ENCODE results near the gene VTI1A. TPM values are rescaled to one million over a fixed set of nuclear protein-coding genes. Genes with fewer than 3 reads are reported as not detected.

VTI1A gene
- polyA plus RNA-seq, 1 experiment: 20.4 TPM

DNA sequence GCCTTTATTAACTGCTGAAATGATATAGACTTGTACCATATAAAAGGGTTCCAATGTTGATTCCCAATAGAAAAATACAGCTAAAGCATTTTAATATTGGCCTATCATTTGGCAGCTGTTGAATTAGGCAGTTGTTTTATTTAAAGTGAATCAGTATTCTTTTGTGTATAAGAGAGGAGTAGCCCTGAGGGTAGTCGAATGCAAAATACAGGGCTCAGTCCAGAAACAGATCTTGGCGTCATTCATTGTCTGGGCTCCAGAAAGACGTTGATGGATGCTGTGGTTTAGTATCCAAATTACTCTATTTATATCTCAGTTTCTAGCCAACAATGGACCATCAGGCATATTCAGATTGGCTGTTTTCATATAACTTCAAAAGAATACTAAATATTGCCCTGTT lies 193.6 kb downstream of the VTI1A start:
- DNase-seq (ENCODE audit: low read depth, low spot score): no peak
- H3K27ac ChIP-seq (ENCODE audit: low read depth, low read length): no peak overlapping the region
- TF ChIP-seq, protein P1, sequence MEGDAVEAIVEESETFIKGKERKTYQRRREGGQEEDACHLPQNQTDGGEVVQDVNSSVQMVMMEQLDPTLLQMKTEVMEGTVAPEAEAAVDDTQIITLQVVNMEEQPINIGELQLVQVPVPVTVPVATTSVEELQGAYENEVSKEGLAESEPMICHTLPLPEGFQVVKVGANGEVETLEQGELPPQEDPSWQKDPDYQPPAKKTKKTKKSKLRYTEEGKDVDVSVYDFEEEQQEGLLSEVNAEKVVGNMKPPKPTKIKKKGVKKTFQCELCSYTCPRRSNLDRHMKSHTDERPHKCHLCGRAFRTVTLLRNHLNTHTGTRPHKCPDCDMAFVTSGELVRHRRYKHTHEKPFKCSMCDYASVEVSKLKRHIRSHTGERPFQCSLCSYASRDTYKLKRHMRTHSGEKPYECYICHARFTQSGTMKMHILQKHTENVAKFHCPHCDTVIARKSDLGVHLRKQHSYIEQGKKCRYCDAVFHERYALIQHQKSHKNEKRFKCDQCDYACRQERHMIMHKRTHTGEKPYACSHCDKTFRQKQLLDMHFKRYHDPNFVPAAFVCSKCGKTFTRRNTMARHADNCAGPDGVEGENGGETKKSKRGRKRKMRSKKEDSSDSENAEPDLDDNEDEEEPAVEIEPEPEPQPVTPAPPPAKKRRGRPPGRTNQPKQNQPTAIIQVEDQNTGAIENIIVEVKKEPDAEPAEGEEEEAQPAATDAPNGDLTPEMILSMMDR (IDR thresholded peaks at IDR 0.05; ENCODE audit: low read depth, low read length): no peak
- ChIA-PET CTCF (no interaction called here), POLR2A (no interaction called here)
- H3K4me3 ChIP-seq (ENCODE audit: low read depth, low read length): no peak overlapping the region
- no peaks in the 10 kb centered on the region for H3K9me3 ChIP-seq (ENCODE audit: control insufficient read depth, insufficient read depth, low read length)
- H3K27me3 ChIP-seq (ENCODE audit: control insufficient read depth, insufficient read depth, low read length): no peaks in the 10 kb centered on the region

DNA sequence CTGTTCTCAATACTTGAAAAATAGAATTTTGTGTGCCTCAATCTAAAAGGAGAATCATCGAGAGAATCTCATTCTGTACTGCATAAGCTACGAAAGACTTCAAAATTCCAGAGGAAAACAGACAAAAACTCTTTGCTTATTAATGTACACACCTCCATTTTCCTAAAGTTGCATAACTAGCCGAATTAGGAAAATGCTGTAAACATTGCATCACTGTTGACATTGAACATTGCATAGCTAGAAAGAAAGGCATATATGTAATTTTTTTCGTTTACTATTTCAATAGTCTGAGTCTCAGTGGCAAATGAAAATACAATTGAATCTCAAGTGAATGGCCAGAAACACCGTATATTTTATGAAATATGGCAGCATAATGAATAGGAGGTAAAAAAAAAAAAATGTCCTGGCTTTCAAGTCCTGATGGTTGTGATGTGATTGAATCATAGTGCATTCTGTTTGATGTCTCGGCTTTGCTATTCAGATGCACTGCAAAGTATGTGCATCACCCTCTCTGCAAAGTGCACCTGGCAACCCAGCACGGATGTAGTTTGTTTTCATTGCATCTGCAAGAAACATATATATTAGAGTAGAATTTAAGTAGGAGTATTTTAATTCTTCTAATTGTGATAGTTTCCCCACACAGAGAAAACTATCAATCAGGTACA lies 196.7 kb downstream of the VTI1A start:
- no peak overlapping the region for H3K4me3 ChIP-seq (ENCODE audit: low read depth, low read length)
- no peaks in the 10 kb centered on the region for H3K27me3 ChIP-seq (ENCODE audit: control insufficient read depth, insufficient read depth, low read length)
- H3K27ac ChIP-seq (ENCODE audit: low read depth, low read length): no peak overlapping the region
- ChIA-PET POLR2A (no interaction called here), CTCF (no interaction called here)
- TF ChIP-seq, protein P1 (IDR thresholded peaks at IDR 0.05; ENCODE audit: low read depth, low read length): no peak
- H3K9me3 ChIP-seq (ENCODE audit: control insufficient read depth, insufficient read depth, low read length): no peaks in the 10 kb centered on the region
- DNase-seq (ENCODE audit: low read depth, low spot score): no peak

DNA sequence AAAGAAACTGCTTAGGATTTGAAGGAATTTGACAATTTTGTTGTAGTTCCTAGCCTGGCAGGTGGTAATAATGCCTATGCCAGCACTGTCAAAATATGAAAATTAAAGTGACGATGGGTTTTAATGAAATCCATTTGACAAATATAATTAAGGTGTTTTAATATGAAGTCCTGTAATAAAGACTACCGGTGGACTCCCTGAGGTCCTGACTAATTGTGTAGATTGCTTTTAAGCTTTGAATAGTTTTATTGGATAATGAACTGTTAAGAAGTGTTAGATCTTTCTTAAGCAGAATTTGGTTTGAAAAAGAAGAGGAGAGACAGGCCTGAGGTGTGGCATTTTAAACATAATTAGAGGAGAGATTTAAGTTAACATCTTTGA lies 197.2 kb downstream of the VTI1A start:
- CTCF ChIA-PET: interaction anchor here (0.5 to 1.2 kb wide), 2 partner anchors 21 to 588 kb away, joined by 3 read pairs; no protein-coding TSS in a partner anchor
- POLR2A ChIA-PET: no interaction called here
- Histone ChIP-seq H3K4me3 (ENCODE audit: low read depth, low read length) (no peak overlapping the region), H3K9me3 (ENCODE audit: control insufficient read depth, insufficient read depth, low read length) (no peaks in the 10 kb centered on the region), H3K27ac (ENCODE audit: low read depth, low read length) (no peak overlapping the region), H3K27me3 (ENCODE audit: control insufficient read depth, insufficient read depth, low read length) (no peaks in the 10 kb centered on the region)
- no peak for DNase-seq (ENCODE audit: low read depth, low spot score)
- TF ChIP-seq, protein P1 (IDR thresholded peaks at IDR 0.05; ENCODE audit: low read depth, low read length): no peak

DNA sequence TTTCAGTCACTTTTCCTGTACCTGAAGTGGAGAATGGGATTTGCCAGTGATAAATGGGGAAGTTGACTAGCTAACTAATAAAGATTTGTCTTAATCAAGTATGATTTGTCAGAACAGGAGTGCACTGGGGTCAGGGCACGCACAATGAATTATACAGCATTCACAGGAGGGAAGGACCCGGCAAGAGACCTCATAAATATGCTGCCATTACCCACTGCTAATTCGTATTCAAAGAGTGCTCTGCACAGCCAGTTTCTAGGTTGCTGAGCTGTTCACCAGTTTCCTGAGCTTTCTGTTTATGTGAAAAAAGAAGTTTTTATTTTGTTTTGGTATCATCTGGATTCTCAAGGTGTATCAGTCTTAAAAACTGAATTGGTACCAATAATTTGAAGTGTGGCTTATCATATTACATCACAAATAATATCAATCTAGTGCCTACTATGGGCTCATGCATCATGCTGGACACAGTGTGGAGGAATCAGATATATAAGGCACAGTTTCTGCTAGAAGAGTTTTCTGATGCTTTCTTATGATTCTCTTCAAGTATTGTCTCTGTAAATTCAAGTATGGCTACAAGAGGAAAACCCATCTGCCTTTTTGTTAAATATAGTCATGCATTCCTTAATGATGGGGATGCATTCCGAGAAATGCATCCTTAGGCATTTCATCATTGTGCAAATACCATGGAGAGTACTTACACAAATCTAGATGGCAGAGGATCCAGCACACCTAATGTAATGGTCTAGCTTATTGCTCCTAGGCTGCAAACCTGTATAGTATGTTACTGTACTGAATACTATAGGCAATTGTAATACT lies 202.2 kb downstream of the VTI1A start:
- ChIA-PET POLR2A (interaction anchor here (1.1 kb wide), 1 partner anchor 10 kb away, joined by 3 read pairs; no protein-coding TSS in a partner anchor), CTCF (interaction anchor here (1.2 kb wide), 1 partner anchor 165 kb away, joined by 3 read pairs; no protein-coding TSS in a partner anchor)
- Histone ChIP-seq H3K27ac (ENCODE audit: low read depth, low read length) (no peak overlapping the region), H3K9me3 (ENCODE audit: control insufficient read depth, insufficient read depth, low read length) (no peaks in the 10 kb centered on the region), H3K27me3 (ENCODE audit: control insufficient read depth, insufficient read depth, low read length) (no peaks in the 10 kb centered on the region), H3K4me3 (ENCODE audit: low read depth, low read length) (no peak overlapping the region)
- no peak for DNase-seq (ENCODE audit: low read depth, low spot score)
- TF ChIP-seq, protein P1 (IDR thresholded peaks at IDR 0.05; ENCODE audit: low read depth, low read length): no peak

DNA sequence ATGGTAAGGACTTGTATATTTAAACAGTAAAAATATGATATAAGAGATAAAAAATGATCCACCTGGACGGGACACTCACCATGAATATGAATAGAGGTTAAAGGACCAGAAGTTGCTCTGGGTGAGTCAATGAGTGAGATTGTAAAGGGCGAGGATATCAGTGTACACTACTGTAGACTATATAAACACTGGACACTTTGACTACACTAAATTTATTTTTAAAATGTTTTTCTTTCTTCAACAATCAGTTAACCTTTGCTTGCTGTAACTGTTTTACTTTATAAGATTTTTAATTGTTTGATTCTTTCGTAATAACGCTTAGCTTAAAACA lies 202.8 kb downstream of the VTI1A start:
- TF ChIP-seq, protein P1 (IDR thresholded peaks at IDR 0.05; ENCODE audit: low read depth, low read length): no peak
- Histone ChIP-seq H3K9me3 (ENCODE audit: control insufficient read depth, insufficient read depth, low read length) (no peaks in the 10 kb centered on the region), H3K27ac (ENCODE audit: low read depth, low read length) (no peak overlapping the region), H3K27me3 (ENCODE audit: control insufficient read depth, insufficient read depth, low read length) (no peaks in the 10 kb centered on the region), H3K4me3 (ENCODE audit: low read depth, low read length) (no peak overlapping the region)
- POLR2A ChIA-PET: interaction anchor here (1.1 kb wide), 1 partner anchor 10 kb away, joined by 3 read pairs; no protein-coding TSS in a partner anchor
- no peak for DNase-seq (ENCODE audit: low read depth, low spot score)
- CTCF ChIA-PET: interaction anchor here (1.5 kb wide), 1 partner anchor 735 kb away, joined by 4 read pairs; no protein-coding TSS in a partner anchor
